Activated naive CD8-positive, alpha-beta T cell treated with anti-CD3 and anti-CD28 coated beads, Interleukin-2, amount 50 U/mL, for 16 hours (primary cell): ENCODE measurements around the gene KLHL13.
"Not testable (repeated sequence)": the region's sequence is repeated elsewhere in the genome, so short reads cannot be mapped to it uniquely, and the experiment has no call there.

Experiments used
- DNase-seq: peaks from one replicate; pipeline ENCODE4 v3.0.0-alpha.2; 2020; ENCODE audit warnings: low read depth, low spot score

KLHL13 gene, protein sequence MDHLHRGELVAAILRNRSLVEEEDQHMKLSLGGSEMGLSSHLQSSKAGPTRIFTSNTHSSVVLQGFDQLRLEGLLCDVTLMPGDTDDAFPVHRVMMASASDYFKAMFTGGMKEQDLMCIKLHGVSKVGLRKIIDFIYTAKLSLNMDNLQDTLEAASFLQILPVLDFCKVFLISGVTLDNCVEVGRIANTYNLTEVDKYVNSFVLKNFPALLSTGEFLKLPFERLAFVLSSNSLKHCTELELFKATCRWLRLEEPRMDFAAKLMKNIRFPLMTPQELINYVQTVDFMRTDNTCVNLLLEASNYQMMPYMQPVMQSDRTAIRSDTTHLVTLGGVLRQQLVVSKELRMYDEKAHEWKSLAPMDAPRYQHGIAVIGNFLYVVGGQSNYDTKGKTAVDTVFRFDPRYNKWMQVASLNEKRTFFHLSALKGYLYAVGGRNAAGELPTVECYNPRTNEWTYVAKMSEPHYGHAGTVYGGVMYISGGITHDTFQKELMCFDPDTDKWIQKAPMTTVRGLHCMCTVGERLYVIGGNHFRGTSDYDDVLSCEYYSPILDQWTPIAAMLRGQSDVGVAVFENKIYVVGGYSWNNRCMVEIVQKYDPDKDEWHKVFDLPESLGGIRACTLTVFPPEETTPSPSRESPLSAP

GRCh38 chrX:118116713-118117550, at the start of gene KLHL13:
Gene KLHL13, minus strand, starts transcription at chrX:118116810. Its CDS starts 88,337 bp downstream, at chrX:118028473.
- no peak for DNase-seq

- no peak for DNase-seq
These were observed 47.5 kb upstream of the KLHL13 start for GRCh38 chrX:118164138-118164537.

GRCh38 chrX:118156953-118157608, 40.5 kb upstream of the KLHL13 start:
- DNase-seq: no peak

DNA sequence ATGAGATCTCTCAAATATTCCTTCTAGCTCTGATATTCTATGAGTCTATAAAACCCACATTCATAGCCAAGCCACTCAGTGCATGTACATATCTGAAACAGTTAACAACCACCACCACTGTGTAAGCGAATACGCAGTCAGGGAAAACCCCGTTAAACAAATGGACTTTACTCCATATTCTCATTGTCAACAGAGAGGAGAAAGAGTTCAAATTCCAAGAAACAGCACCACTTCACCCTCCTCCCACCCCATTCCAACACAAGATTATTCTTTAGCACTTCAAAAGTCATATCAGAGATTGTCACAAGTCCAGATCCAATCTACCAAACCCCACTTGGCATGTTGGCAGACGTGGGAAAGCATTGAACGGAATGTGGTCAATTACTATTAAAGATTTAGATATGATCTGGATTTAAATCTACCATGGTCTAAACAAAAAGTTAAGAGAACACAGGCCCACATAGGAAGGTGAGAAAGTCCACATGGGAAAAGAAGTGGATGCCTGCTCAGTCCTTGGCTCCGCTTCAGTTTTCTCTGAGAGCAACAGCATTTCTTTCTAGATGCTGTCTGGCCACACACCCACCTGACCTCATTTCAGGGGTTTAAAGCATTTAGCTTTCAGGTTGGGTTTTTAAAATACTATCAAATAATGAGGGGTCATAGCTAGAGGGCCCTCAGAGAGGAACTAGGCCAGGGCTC, 39.8 kb upstream of the KLHL13 start:
- no peak for DNase-seq

- DNase-seq: no peak
These were observed 36.7 kb upstream of the KLHL13 start for GRCh38 chrX:118153270-118153669.

- DNase-seq: no peak
These were observed 36.1 kb upstream of the KLHL13 start for GRCh38 chrX:118152721-118153120.

GRCh38 chrX:118148737-118149136, 32.1 kb upstream of the KLHL13 start:
- no peak for DNase-seq

- DNase-seq: not testable (repeated sequence)
These were observed 31.2 kb upstream of the KLHL13 start for GRCh38 chrX:118147771-118148170.

DNA sequence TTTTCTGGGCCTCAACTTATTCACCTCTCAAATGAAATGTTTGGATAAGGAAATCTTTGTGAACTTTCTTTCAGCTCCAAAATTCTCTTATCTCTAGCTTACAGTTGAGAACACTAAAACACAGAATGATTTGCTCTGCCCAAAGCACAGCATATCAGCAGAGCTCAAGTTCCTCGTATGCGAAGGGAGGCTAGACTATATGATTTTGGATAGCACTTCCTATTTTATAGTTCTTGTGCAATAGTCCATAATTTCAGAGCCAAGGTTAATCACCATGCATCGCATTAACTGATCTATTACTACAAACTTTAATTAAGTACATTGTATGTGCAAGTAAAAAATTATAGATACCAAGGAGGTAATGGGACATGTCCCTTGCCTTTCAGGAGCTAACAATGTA, 27.0 kb upstream of the KLHL13 start:
- no peak for DNase-seq

GRCh38 chrX:118131336-118131735, 14.7 kb upstream of the KLHL13 start:
- no peak for DNase-seq

DNA sequence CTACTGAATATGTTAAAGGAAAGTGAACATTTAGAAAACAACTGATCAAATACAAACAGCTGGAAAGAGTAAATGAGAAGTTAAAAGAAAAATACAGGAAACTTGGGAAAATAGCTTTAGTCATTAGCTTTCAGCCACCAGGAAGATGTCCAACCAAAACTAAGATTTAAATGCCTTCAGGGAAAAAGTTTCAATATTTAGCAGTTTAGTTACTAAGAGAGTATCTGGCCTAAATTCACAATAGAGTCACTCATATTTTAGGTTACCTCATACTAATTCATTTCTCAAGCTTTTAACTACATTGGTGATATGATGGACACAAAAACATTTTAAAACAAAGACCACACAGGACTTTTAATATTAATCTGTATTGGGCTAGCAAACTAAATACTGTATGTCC, 13.1 kb upstream of the KLHL13 start:
- DNase-seq: no peak

DNA sequence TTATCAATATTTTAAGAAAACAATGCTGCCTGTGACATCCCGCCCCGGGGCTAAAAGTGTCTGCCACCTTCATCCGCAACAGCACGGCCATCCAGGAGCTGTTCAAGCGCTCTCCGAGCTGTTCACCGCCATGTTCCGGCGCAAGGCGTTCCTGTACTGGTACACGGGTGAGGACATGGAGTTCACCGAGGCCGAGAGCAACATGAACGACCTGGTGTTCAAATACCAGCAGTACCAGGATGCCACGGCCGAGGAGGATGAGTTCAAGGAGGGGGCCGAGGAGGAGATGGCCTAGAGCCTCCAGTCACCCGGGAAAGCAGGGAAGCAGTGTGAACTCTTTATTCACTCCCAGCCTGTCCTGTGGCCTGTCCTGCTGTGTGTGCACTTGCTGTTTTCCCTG, 12.1 kb upstream of the KLHL13 start:
- no peak for DNase-seq

GRCh38 chrX:118126286-118126685, 9.7 kb upstream of the KLHL13 start:
- no peak for DNase-seq

DNA sequence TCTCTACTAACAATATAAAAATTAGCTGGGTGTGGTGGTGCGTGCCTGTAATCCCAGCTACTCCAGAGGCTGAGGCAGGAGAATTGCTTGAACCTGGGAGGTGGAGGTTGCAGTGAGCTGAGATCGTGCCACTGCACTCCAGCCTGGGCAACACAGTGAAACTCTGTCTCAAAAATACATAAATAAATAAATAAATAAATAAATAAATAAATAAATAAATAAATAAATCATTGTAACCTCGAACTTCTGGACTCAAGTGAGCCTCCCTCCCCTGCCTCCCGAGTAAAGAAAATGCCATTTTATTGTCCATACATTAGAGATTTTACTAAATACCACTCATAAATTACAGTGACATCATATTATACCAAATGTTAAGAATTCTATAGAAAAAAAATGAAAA, 7.6 kb upstream of the KLHL13 start:
- DNase-seq: not testable (repeated sequence)

- no peak for DNase-seq
These were observed 1.1 kb upstream of the KLHL13 start for GRCh38 chrX:118117741-118118140.

DNA sequence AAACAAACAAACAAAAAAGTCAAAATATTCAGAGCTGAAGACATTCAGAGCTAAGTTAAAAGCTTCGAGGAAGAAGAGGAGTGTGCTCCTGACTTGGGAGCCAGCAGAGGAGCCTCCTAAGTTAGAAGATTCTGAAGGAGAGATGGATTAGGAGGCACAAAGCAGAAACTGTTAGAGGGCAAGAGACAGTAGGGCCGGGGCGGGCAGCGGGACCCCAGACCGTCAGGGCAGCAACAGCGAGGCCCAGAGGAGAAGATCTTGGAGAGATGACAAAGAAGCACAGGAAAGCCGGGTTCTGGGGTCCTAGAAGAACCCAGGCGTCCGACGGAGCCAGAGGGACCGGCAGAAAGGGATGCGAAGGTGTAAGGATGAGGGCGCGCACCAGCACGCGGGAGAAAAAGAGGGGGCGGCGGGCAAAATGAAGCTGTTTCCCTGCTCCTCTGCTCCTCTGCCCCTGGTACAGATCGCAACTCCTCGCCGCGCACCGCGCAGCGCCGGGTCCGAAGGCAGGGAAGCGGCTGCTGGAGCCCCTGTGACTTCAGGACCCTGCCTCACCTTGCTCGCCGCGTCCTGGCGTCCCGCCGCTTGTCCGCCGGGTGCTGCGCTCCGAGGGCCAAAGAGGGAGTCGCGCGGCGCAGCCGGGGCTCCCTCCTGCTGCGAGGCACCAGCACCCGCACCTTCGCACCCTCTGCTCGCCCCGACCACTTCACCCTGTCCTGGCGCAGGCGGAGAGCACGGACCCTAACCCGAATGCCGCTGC, 477 bp downstream of the KLHL13 start:
- DNase-seq: no peak

DNA sequence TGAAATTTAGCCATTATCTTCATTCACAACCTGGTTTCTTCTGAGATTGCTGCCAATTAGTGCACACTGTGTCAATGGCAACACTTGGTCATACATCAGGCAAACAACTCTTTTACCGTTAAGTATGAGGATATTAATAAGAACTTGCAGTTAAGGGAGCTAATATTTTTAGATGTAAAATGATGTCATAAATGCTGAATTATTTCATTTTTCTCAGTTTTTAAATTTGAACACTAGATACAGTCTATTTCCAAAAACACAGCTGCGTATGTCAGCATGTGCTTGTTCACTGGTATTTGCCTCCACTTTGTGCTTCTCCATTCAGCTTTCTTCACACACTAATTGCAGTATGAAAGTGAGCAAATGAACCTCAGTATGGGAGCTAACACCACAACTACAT, 1.6 kb downstream of the KLHL13 start:
- no peak for DNase-seq

DNA sequence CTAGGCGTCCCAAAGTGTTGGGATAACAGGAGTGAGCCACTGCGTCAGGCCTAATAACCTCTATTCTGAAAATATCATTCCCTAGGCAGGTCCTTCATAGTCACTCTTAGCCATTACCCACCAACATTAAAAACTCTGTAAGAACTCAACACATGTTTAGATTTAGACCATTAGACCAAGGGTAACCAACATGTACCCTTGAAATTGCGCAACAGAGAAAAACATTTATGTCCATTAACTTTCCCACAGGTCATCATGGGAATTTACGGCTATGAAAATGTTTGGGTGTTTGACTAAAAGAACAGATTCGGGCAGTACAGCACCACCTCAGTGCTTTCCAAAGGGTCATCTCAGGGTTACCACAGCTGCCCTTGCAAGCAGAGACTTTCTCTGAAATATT, 7.5 kb downstream of the KLHL13 start:
- no peak for DNase-seq

GRCh38 chrX:118108304-118108703, 8.3 kb downstream of the KLHL13 start:
- DNase-seq: no peak

GRCh38 chrX:118100091-118100490, 16.5 kb downstream of the KLHL13 start:
- no peak for DNase-seq
